VCaP (cell line): ENCODE measurements around the gene WNT10A.

Source experiments
- H3K27ac ChIP-seq: fragments of 450-650 bp; 2 replicates; pipeline ENCODE4 v1.5.1; 2017
- CTCF ChIP-seq: fragments of 450-650 bp; conservative IDR thresholded peaks from 2 replicates; pipeline ENCODE4 v1.5.1; 2017; ENCODE audit warnings: mild to moderate bottlenecking, moderate library complexity

Gene WNT10A

DNA sequence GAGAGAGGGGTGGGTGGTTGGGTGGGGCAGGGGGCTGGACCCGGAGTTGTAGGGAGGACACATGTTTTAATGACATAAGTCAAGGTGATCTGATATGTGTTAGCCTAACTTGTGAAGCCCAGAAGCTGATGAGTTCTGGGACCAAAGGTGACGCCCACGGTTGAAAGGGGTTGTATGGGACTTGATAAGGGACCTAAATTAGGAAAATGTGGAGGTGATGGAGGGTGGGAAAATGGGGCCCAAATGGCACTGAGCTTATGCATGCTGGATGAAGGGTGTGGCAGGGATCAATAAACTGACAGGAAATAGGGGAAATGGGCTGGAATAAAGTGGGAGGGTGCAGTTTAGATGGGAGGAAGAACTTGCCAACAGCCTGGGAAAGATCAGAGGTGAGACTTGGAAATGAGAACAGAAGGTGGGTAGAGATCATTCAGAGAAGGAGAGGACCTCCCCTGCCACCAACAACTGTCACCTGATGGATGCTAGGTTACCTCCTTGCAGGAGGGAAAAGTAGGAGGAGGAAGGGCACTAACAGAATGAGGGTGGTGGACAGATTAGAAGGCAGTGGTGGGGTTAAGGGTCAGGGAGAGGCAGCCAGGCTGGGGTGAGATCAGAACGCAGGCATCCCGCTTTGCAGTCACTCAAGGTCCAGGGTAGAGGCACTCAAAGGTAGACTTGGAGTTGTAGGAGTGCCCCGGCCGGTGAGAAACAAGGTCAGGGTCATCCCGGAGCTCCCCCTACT is 15.3 kb downstream of the WNT10A start:
- H3K27ac ChIP-seq = no peak overlapping the region
- TF ChIP-seq CTCF = no peak

DNA sequence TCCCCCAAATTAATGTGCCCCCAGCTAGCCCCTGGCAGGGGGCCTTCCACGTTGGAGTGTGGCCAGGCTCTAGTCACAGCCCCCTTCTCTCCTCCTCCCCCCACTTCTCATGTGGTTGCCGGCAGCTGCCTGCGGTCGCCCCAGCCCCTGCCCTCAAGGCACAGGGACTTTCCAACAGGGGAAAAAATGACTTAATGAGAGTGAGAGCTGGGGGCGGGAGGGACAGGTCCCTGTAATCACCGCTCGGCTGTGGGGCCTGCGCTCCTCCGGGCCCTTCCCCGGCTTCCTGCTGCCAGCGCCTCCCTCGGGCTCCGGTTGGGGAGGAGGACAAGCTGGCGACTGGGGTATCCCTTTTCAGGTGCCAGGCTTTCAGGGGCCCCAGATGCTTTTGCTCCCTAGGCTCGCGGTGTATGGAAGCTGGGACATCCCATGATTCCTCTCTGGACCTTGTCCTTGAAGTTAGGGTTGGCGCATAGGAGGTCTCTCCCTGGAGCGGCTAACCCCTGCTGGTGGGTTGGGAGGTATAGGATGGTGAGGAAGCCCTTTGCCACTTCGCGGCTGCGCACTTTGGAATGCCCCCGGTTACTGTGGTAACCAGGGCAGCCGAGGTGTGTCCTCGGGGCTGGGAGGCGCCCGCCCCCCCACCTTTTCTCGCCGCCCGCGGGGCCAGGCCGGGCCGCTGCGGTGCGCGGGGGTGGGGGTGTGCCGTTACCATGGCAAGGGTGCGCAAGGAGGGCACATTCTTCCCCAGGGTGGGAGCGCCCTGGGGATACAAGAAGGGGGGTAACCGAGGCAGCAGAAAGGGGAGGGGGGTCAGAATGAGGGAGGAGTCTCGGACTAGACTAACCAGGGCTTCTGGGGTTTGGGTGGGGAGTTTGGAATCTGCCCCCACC is 16.1 kb downstream of the WNT10A start:
- TF ChIP-seq CTCF = no peak

GRCh38 chr2:218897394-218898108 is 16.9 kb downstream of the WNT10A start:
- H3K27ac ChIP-seq = no peak overlapping the region
- no peak for TF ChIP-seq CTCF

More for the DNA sequence above, 16.1 kb downstream of the WNT10A start:
- H3K27ac ChIP-seq = no peak overlapping the region

- no peak overlapping the region for H3K27ac ChIP-seq
- peak; percentile 86 for TF ChIP-seq CTCF
Measured at GRCh38 chr2:218898109-218898878, 17.6 kb downstream of the WNT10A start.

DNA sequence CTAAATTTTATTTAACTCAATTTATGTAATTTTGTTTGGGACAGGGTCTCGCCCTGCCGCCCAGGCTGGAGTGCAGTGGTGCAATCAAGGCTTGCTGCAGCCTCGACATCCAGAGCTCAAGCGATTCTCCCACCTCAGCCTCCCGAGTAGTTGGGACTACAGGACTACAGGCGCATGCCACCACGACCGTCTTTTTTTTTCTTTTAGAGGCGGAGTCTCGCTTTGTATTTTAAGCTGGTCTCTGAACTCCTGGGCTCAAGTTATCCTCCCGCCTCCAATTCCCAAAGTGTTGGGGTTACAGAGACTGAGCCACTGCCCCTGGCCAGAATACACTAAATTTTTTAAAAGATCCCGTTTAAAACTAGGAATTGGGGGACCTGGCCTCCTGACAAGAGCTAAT is 18.5 kb downstream of the WNT10A start:
- no peak for TF ChIP-seq CTCF
- no peak overlapping the region for H3K27ac ChIP-seq

GRCh38 chr2:218902427-218902826 is 21.8 kb downstream of the WNT10A start:
- no peak overlapping the region for H3K27ac ChIP-seq
- TF ChIP-seq CTCF = no peak
